Panc1 (cell line): ENCODE data around the gene MAFG. TPM values are rescaled to one million over a fixed set of nuclear protein-coding genes. Genes with fewer than 3 reads are reported as not detected.

Experiments
- ATAC-seq: fragments of 200-7000 bp; cut with Tn5 transposase; 2 replicates; pipeline ENCODE4 v1.9.1; 2020; ENCODE audit warnings: mild to moderate bottlenecking, moderate library complexity
- BruUV-seq: library from RNA; stranded (reverse); fragments of 400-500 nt; replicated peaks from 2 replicates; lab custom pipeline; 2021; lab: Mats Ljungman, UMichigan
- CTCF ChIA-PET: fragments of 300-600 bp; sonication (Branson Sonifier 250); formaldehyde crosslinking; loops from one replicate; lab custom pipeline; 2022; ENCODE audit warnings: antibody characterized with exemption; lab: Charles Lee
- POLR2A ChIA-PET: fragments of 300-600 bp; sonication (Branson Sonifier 250); formaldehyde crosslinking; loops from one replicate; lab custom pipeline; 2022; ENCODE audit warnings: antibody characterized with exemption; lab: Charles Lee
- DNase-seq: peaks from one replicate; pipeline ENCODE4 v3.0.0-alpha.2; 2010; ENCODE audit warnings: low read depth, low spot score
- H3K27ac ChIP-seq: 2 replicates; pipeline ENCODE4 v1.5.1; 2011; ENCODE audit warnings: mild to moderate bottlenecking, low read length, inconsistent platforms
- H3K27me3 ChIP-seq: fragments of 200-500 bp; sonication (Bioruptor generic); 2 replicates; pipeline ENCODE4 v1.6.0; 2014; ENCODE audit warnings: low read length, inconsistent platforms; ENCODE audit not compliant: control insufficient read depth, insufficient read depth
- H3K36me3 ChIP-seq: fragments of 200-500 bp; sonication (Bioruptor generic); 2 replicates; pipeline ENCODE4 v1.5.1; 2014; ENCODE audit warnings: inconsistent platforms, mild to moderate bottlenecking, low read length, moderate library complexity; ENCODE audit not compliant: control insufficient read depth, insufficient read depth
- H3K4me1 ChIP-seq: 2 replicates; pipeline ENCODE4 v1.5.1; 2011; ENCODE audit warnings: inconsistent platforms, mild to moderate bottlenecking, low read length, moderate library complexity; ENCODE audit not compliant: control insufficient read depth, insufficient read depth
- H3K4me3 ChIP-seq, 2 experiments: 2 replicates each; pipeline ENCODE4 v1.5.1; 2011 to 2012; ENCODE audit warnings: low read depth in 2 of 2, low read length in 2 of 2, mild to moderate bottlenecking in 2 of 2, inconsistent platforms in 1 of 2, moderate library complexity in 1 of 2
- H3K9me3 ChIP-seq: fragments of 200-500 bp; sonication (Bioruptor generic); 2 replicates; pipeline ENCODE4 v1.5.1; 2014; ENCODE audit warnings: low read depth, mild to moderate bottlenecking, inconsistent platforms, low read length, moderate library complexity; ENCODE audit not compliant: control insufficient read depth, insufficient read depth
- CTCF ChIP-seq: fragments of 450-650 bp; IDR thresholded peaks from 2 replicates; pipeline ENCODE4 v1.5.1; 2017; ENCODE audit warnings: mild to moderate bottlenecking
- POLR2AphosphoS5 ChIP-seq: IDR thresholded peaks from 2 replicates; pipeline ENCODE4 v1.6.1; 2012; ENCODE audit warnings: mild to moderate bottlenecking, low read depth, low read length, moderate library complexity
- REST ChIP-seq, 2 experiments: IDR thresholded peaks; 2 replicates each; pipeline ENCODE4 v1.6.1; 2011 to 2012; ENCODE audit warnings: low read depth in 2 of 2, control low read depth in 1 of 2, low read length in 1 of 2, mild to moderate bottlenecking in 1 of 2, moderate library complexity in 1 of 2; ENCODE audit not compliant: insufficient read depth in 1 of 2
- SIN3A ChIP-seq: IDR thresholded peaks from 2 replicates; pipeline ENCODE4 v1.6.1; 2012; ENCODE audit warnings: low read depth, mild to moderate bottlenecking, low read length, moderate library complexity, borderline replicate concordance; ENCODE audit not compliant: insufficient read depth
- TCF7L2 ChIP-seq: IDR thresholded peaks from 2 replicates; pipeline ENCODE4 v1.6.1; 2011; ENCODE audit warnings: mild to moderate bottlenecking, low read depth, low read length, inconsistent platforms
- in situ Hi-C: cut with HindIII; loops from 2 replicates; pipeline ENCODE4 v1.10.0; 2016; ENCODE audit warnings: low sequenced_read_pairs, low pct_unique_long_range_greater_than_20kb
- intact Hi-C: fragments of 100-400 bp; cut with micrococcal nuclease; formaldehyde crosslinking; loops from one replicate; pipeline ENCODE4 v1.10.0; 2022; ENCODE audit not compliant: unreplicated experiment
- total RNA-seq: library from RNA; stranded (reverse); gene quantifications from one replicate; pipeline ENCODE4 v1.2.1, GENCODE V29; 2021; ENCODE audit not compliant: unreplicated experiment

Gene MAFG
- total RNA-seq, 1 experiment from 2014 or later, result 57.0 TPM

- H3K4me1 ChIP-seq, result peaks cover 27% of the 10 kb centered on the region
- no peak for ATAC-seq
- no peak for DNase-seq
- peak overlapping the region; percentile 73 for H3K27ac ChIP-seq
- TF ChIP-seq POLR2AphosphoS5, result no peak
- no peak for TF ChIP-seq SIN3A
- TF ChIP-seq TCF7L2, result no peak
- TF ChIP-seq CTCF, result no peak
- TF ChIP-seq REST (IDR thresholded peaks at IDR 0.05; ENCODE audit: insufficient read depth in 1 of 2, low read depth in 2 of 2, low read length in 1 of 2), result no peak
- no peaks in the 10 kb centered on the region for H3K9me3 ChIP-seq
- POLR2A ChIA-PET, result no interaction called here
- H3K4me3 ChIP-seq, result no peak overlapping the region
- BruUV-seq, result no TSS peak
- in situ Hi-C loops, result no loop called here
- no peaks in the 10 kb centered on the region for H3K36me3 ChIP-seq
- intact Hi-C loops, result no loop called here
- CTCF ChIA-PET, result no interaction called here
- no peaks in the 10 kb centered on the region for H3K27me3 ChIP-seq
Measured at GRCh38 chr17:81898885-81899284, 28.6 kb downstream of the MAFG start.

GRCh38 chr17:81898029-81898866 is 29.3 kb downstream of the MAFG start:
- peak; percentile 72 for ATAC-seq
- Histone ChIP-seq H3K36me3 (no peaks in the 10 kb centered on the region), H3K27me3 (no peaks in the 10 kb centered on the region), H3K27ac (peak overlapping the region; percentile 73), H3K4me1 (peaks cover 27% of the 10 kb centered on the region), H3K4me3 (no peak overlapping the region), H3K9me3 (no peaks in the 10 kb centered on the region)
- TF ChIP-seq CTCF (no peak), POLR2AphosphoS5 (no peak), TCF7L2 (no peak), REST (IDR thresholded peaks at IDR 0.05; ENCODE audit: insufficient read depth in 1 of 2, low read depth in 2 of 2, low read length in 1 of 2) (no peak), SIN3A (no peak)
- POLR2A ChIA-PET, result interaction anchor here (0.7 to 0.8 kb wide), 2 partner anchors 11 to 32 kb away, joined by 3 read pairs; no protein-coding TSS in a partner anchor
- no TSS peak for BruUV-seq
- CTCF ChIA-PET, result no interaction called here
- DNase-seq, result peak; percentile 83
- intact Hi-C loops, result no loop called here
- in situ Hi-C loops, result no loop called here
